H1 (cell line): ENCODE results near the gene MYORG. TPM values are rescaled to one million over a fixed set of nuclear protein-coding genes. Genes with fewer than 3 reads are reported as not detected.

Source experiments
- CTCF ChIA-PET: fragments of 300-600 bp; sonication (Branson Sonifier 250); formaldehyde crosslinking; loops from one replicate; lab custom pipeline; 2021; ENCODE audit not compliant: partially characterized antibody; lab: Charles Lee
- POLR2A ChIA-PET: fragments of 300-600 bp; sonication (Branson Sonifier 250); formaldehyde crosslinking; loops from one replicate; lab custom pipeline; 2021; ENCODE audit warnings: inconsistent platforms; ENCODE audit not compliant: partially characterized antibody; lab: Charles Lee
- DNase-seq, 2 experiments: peaks; one replicate each; pipeline versions ENCODE4 v3.0.0 to v3.0.0-alpha.2; 2010 to 2022; ENCODE audit warnings: low spot score in 2 of 2, low read depth in 1 of 2, mixed read lengths in 1 of 2
- FAIRE-seq: peaks from 2 replicates; lab custom pipeline; 2011; peaks lifted over from hg19 to GRCh38; lab: Jason Lieb, UNC
- H2AFZ ChIP-seq: 2 replicates; pipeline ENCODE4 v1.8.1; 2012; ENCODE audit warnings: low read length, inconsistent platforms
- H2AK5ac ChIP-seq: 2 replicates; pipeline ENCODE4 v1.6.1; 2013; ENCODE audit warnings: low read depth, low read length
- H2BK120ac ChIP-seq: replicated peaks from 2 replicates; pipeline ENCODE3; 2013; ENCODE audit warnings: low read depth, low read length, inconsistent platforms
- H2BK12ac ChIP-seq: 2 replicates; pipeline ENCODE4 v1.6.1; 2013; ENCODE audit warnings: low read depth, low read length
- H2BK15ac ChIP-seq: 2 replicates; pipeline ENCODE4 v1.6.1; 2013; ENCODE audit warnings: low read length
- H2BK20ac ChIP-seq: 2 replicates; pipeline ENCODE4 v1.6.1; 2013; ENCODE audit warnings: low read length
- H2BK5ac ChIP-seq: 2 replicates; pipeline ENCODE4 v1.6.1; 2013; ENCODE audit warnings: low read depth, low read length
- H3K14ac ChIP-seq: 2 replicates; pipeline ENCODE4 v1.6.1; 2013; ENCODE audit warnings: inconsistent platforms; ENCODE audit not compliant: insufficient read length
- H3K18ac ChIP-seq: 2 replicates; pipeline ENCODE4 v1.6.1; 2013; ENCODE audit warnings: low read length; ENCODE audit errors: extremely low read depth
- H3K23ac ChIP-seq: 2 replicates; pipeline ENCODE4 v1.6.1; 2013; ENCODE audit warnings: inconsistent platforms; ENCODE audit not compliant: insufficient read length
- H3K23me2 ChIP-seq: 2 replicates; pipeline ENCODE4 v1.6.1; 2013; ENCODE audit warnings: low read depth, low read length
- H3K27ac ChIP-seq: 2 replicates; pipeline ENCODE4 v1.6.1; 2011; ENCODE audit warnings: low read depth, low read length, inconsistent platforms
- H3K27me3 ChIP-seq, 4 experiments: replicated peaks in 1 of 4; 1 replicate in 1 of 4; 2 replicates in 3 of 4; pipeline versions ENCODE4 v1.6.1 to v1.8.1; 2011 to 2013; ENCODE audit warnings: low read length in 3 of 4, mild to moderate bottlenecking in 3 of 4, inconsistent platforms in 2 of 4, mixed read lengths in 2 of 4, moderate library complexity in 1 of 4; ENCODE audit not compliant: control insufficient read depth in 3 of 4, insufficient read depth in 3 of 4; ENCODE audit errors: extremely low read depth in 1 of 4
- H3K36me3 ChIP-seq, 4 experiments: 2 replicates each; pipeline versions ENCODE4 v1.6.1 to v1.8.1; 2011 to 2013; ENCODE audit warnings: mild to moderate bottlenecking in 4 of 4, low read length in 3 of 4, moderate library complexity in 2 of 4, control low read depth in 1 of 4, inconsistent platforms in 1 of 4; ENCODE audit not compliant: insufficient read depth in 4 of 4, control insufficient read depth in 2 of 4
- H3K4ac ChIP-seq: replicated peaks from 2 replicates; pipeline ENCODE3; 2013; ENCODE audit warnings: low read length, low read depth, mixed read lengths, inconsistent platforms; ENCODE audit not compliant: insufficient read length
- H3K4me1 ChIP-seq, 4 experiments: replicated peaks in 1 of 4; 1 replicate in 1 of 4; 2 replicates in 3 of 4; pipeline versions ENCODE4 v1.6.1 to v1.8.1; 2011 to 2013; ENCODE audit warnings: low read length in 3 of 4, inconsistent platforms in 2 of 4, mixed read lengths in 1 of 4; ENCODE audit not compliant: insufficient read depth in 4 of 4, control insufficient read depth in 3 of 4
- H3K4me2 ChIP-seq, 2 experiments: 2 replicates each; pipeline versions ENCODE4 v1.6.1 to v1.8.1; 2011 to 2013; ENCODE audit warnings: low read depth in 2 of 2, low read length in 2 of 2, control low read depth in 1 of 2, inconsistent platforms in 1 of 2, mild to moderate bottlenecking in 1 of 2; ENCODE audit not compliant: insufficient read depth in 1 of 2
- H3K4me3 ChIP-seq, 4 experiments: fragments of 200-600, 300-600 bp in 1 of 4; sonication (generic), shearing (Covaris generic), sonication (Bioruptor Twin) in 1 of 4; 2 replicates each; pipeline versions ENCODE4 v1.5.1 to v1.8.1; 2011 to 2016; ENCODE audit warnings: low read length in 4 of 4, low read depth in 3 of 4, control low read depth in 2 of 4, inconsistent platforms in 2 of 4, mild to moderate bottlenecking in 2 of 4, mixed read lengths in 1 of 4, moderate library complexity in 1 of 4; ENCODE audit not compliant: insufficient read depth in 2 of 4; ENCODE audit errors: extremely low read depth in 1 of 4
- H3K56ac ChIP-seq: replicated peaks from 2 replicates; pipeline ENCODE3; 2013; ENCODE audit warnings: low read depth, mild to moderate bottlenecking, mixed read lengths, low read length, inconsistent platforms; ENCODE audit not compliant: insufficient read length
- H3K79me1 ChIP-seq: 2 replicates; pipeline ENCODE4 v1.6.1; 2013; ENCODE audit warnings: low read depth, low read length, control low read depth
- H3K79me2 ChIP-seq, 2 experiments: 2 replicates each; pipeline versions ENCODE4 v1.6.1 to v1.8.1; 2012 to 2013; ENCODE audit warnings: low read length in 2 of 2, mild to moderate bottlenecking in 2 of 2, inconsistent platforms in 1 of 2; ENCODE audit not compliant: insufficient read depth in 2 of 2, control insufficient read depth in 1 of 2
- H3K9ac ChIP-seq, 4 experiments: replicated peaks in 1 of 4; 1 replicate in 1 of 4; 2 replicates in 3 of 4; pipeline versions ENCODE4 v1.6.1 to v1.8.1; 2011 to 2013; ENCODE audit warnings: low read depth in 3 of 4, low read length in 3 of 4, control low read depth in 2 of 4, mild to moderate bottlenecking in 2 of 4, moderate library complexity in 2 of 4, inconsistent platforms in 1 of 4; ENCODE audit errors: extremely low read depth in 1 of 4
- H3K9me3 ChIP-seq, 2 experiments: 2 replicates each; pipeline versions ENCODE4 v1.6.1 to v1.8.1; 2012 to 2013; ENCODE audit warnings: mild to moderate bottlenecking in 2 of 2, moderate library complexity in 2 of 2, control low read depth in 1 of 2, inconsistent platforms in 1 of 2, low read depth in 1 of 2, low read length in 1 of 2, mixed read lengths in 1 of 2; ENCODE audit not compliant: insufficient read depth in 2 of 2
- H4K20me1 ChIP-seq, 2 experiments: replicated peaks in 1 of 2; 2 replicates each; pipeline versions ENCODE3 to v1.8.1; 2011 to 2013; ENCODE audit warnings: inconsistent platforms in 2 of 2, low read length in 2 of 2, mild to moderate bottlenecking in 1 of 2; ENCODE audit not compliant: insufficient read depth in 2 of 2, control insufficient read depth in 1 of 2
- H4K5ac ChIP-seq: 2 replicates; pipeline ENCODE4 v1.6.1; 2013; ENCODE audit warnings: low read length, low read depth, mixed read lengths, inconsistent platforms; ENCODE audit not compliant: insufficient read length
- H4K8ac ChIP-seq: 2 replicates; pipeline ENCODE4 v1.8.0; 2013; ENCODE audit warnings: mild to moderate bottlenecking, moderate library complexity, low read length, inconsistent platforms; ENCODE audit not compliant: insufficient read depth; ENCODE audit errors: extremely low read depth
- H4K91ac ChIP-seq: replicated peaks from 2 replicates; pipeline ENCODE3; 2013; ENCODE audit warnings: low read length, mixed read lengths, inconsistent platforms; ENCODE audit not compliant: insufficient read length
- KDM5A ChIP-seq: fragments of 200-600 bp; IDR thresholded peaks from 2 replicates; pipeline ENCODE4 v1.7.1; 2012; ENCODE audit warnings: mild to moderate bottlenecking, low read length, inconsistent platforms, mixed read lengths
- POLR2A ChIP-seq, 2 experiments: IDR thresholded peaks; 1 replicate in 1 of 2; 2 replicates in 1 of 2; pipeline ENCODE4 v1.6.1; 2011; ENCODE audit warnings: low read depth in 2 of 2, low read length in 2 of 2, mild to moderate bottlenecking in 2 of 2; ENCODE audit errors: control extremely low read depth in 1 of 2
- SIX5 ChIP-seq: IDR thresholded peaks from 2 replicates; pipeline ENCODE4 v1.6.1; 2011; ENCODE audit warnings: mild to moderate bottlenecking, low read depth, low read length
- SP1 ChIP-seq: IDR thresholded peaks from 2 replicates; pipeline ENCODE4 v1.6.1; 2011; ENCODE audit warnings: low read depth, low read length
- WGBS, 2 experiments: shearing (Covaris generic) in 1 of 2; methylation state at CpG; one replicate each; pipeline versions ENCODE4 v1.1.6 to v1.1.7; 2013 to 2015; ENCODE audit warnings: low lambda C conversion rate in 2 of 2, mixed read lengths in 2 of 2, inconsistent platforms in 1 of 2, low coverage in 1 of 2, missing lambda C conversion rate in 1 of 2; ENCODE audit not compliant: insufficient replicate concordance in 2 of 2, insufficient coverage in 1 of 2, insufficient read length in 1 of 2; ENCODE audit errors: extremely low coverage in 1 of 2, missing lambda C conversion rate in 1 of 2; 5-methylcytosine and 5-hydroxymethylcytosine counted together
- polyA plus RNA-seq, 7 experiments: library from polyadenylated mRNA; depleted of rRNA in 3 of 7; stranded (reverse) in 5 of 7; unstranded in 2 of 7; fragments of >200 nt in 5 of 7; fragments of 200-250 nt in 2 of 7; gene quantifications; 1 replicate in 5 of 7; 2 replicates in 1 of 7; 4 replicates in 1 of 7; pipeline versions ENCODE4 v1.2.1 to v1.2.3, GENCODE V29; 2011 to 2013; ENCODE audit warnings: missing spikeins in 2 of 7, mixed read lengths in 2 of 7
- total RNA-seq: library from RNA; stranded (reverse); fragmentation: NEBNext Ultra II Directional; extraction: Animal tissue kit (Norgen Biotek cat#: 25700); gene quantifications from 2 replicates; pipeline ENCODE4 v1.2.1, GENCODE V29; 2021
- TF ChIP-seq, protein P1 (sequence below): IDR thresholded peaks from 2 replicates; pipeline ENCODE4 v1.6.1; 2012; ENCODE audit warnings: low read length, inconsistent platforms

The MYORG gene
- total and polyA plus RNA-seq, 2 of the 8 experiments (the other 6 are each of a cell fraction or from before 2014, with no cell fraction given) = 1.2 to 5.9 TPM

DNA sequence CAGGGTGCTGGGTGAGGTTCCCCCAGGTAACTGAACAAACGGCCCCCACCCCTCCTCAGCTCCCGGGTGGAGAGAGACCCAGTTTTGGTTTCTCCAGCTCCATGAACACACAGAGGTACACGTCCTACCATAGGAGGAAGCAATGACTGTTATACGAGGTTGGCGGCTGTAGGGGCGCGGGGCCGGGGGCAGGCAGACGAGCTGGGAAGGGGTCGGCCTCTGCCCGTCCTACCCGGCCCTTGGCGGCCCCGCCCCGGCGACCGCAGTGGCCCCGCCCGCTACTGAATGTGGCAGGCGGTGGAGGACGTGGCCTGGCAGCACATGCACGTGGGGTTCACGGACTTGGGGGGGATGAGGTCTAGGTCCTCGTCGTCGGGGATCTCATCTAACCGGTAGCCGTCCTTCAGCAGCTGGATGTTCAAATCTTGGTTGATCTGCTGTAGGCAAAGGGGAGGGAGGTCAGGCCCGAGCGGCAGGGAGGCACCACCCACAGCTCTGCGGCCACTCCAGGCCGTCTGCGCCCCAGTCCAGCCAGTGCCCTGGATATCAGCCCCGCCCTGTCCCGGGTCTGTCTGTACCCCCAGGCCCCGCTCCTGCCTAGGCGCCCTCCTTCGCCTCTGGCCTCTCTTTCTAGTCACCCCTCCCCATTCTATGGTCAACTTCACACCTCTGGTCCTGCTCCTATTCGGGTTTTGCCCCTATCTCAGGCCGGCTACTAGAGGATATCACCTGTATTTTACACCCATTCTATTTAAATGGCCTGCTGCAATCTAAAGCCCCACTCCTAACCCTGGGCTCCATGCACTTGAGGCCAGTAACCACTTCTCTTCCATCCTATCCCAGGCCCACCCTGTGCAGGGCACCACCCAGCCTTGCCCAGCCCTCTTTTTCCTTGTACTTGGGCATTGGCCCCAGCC lies 24.2 kb upstream of the MYORG start:
- Histone ChIP-seq H3K9me3 (no peaks in the 10 kb centered on the region), H3K56ac (no peak overlapping the region), H3K36me3 (no peaks in the 10 kb centered on the region; a peak in 2 of 8 replicates), H3K23ac (no peak overlapping the region), H2BK5ac (no peak overlapping the region), H3K4me1 (no peaks in the 10 kb centered on the region), H4K8ac (no peak overlapping the region; the same call in 1 of the 2 replicates), H3K18ac (no peak overlapping the region), H2BK20ac (no peak overlapping the region), H3K27me3 (no peaks in the 10 kb centered on the region), H4K91ac (no peak overlapping the region), H3K23me2 (no peaks in the 10 kb centered on the region), H3K9ac (no peak overlapping the region), H4K5ac (no peak overlapping the region), H3K4me3 (no peak overlapping the region), H3K79me2 (no peaks in the 10 kb centered on the region), H2BK12ac (no peak overlapping the region), H3K4ac (no peak overlapping the region), H2AFZ (no peak overlapping the region), H3K14ac (no peak overlapping the region), H3K27ac (no peak overlapping the region), H3K4me2 (no peak overlapping the region), H2BK15ac (no peak overlapping the region), H2AK5ac (no peak overlapping the region), H3K79me1 (no peaks in the 10 kb centered on the region), H2BK120ac (no peak overlapping the region), H4K20me1 (peaks cover 0 to 2% of the 10 kb centered on the region in 2 experiments)
- FAIRE-seq (no peak), DNase-seq (no peak)
- WGBS, 2 experiments = 89% methylated on average over 34 of the region's 40 CpGs; no CpG with 5 or more reads in 1 of the 2 experiments
- ChIA-PET CTCF (interaction anchor here (0.5 to 3.6 kb wide), 19 partner anchors 8 to 1372 kb away, joined by 3 to 16 read pairs (median 4); no protein-coding TSS in a partner anchor), POLR2A (no interaction called here)
- TF ChIP-seq SIX5 (no peak), KDM5A (no peak), SP1 (no peak), POLR2A (IDR thresholded peaks at IDR 0.05; ENCODE audit: control extremely low read depth in 1 of 2, low read depth in 2 of 2, low read length in 2 of 2) (no peak)
- TF ChIP-seq, protein P1, sequence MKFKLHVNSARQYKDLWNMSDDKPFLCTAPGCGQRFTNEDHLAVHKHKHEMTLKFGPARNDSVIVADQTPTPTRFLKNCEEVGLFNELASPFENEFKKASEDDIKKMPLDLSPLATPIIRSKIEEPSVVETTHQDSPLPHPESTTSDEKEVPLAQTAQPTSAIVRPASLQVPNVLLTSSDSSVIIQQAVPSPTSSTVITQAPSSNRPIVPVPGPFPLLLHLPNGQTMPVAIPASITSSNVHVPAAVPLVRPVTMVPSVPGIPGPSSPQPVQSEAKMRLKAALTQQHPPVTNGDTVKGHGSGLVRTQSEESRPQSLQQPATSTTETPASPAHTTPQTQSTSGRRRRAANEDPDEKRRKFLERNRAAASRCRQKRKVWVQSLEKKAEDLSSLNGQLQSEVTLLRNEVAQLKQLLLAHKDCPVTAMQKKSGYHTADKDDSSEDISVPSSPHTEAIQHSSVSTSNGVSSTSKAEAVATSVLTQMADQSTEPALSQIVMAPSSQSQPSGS = no peak
